OCI-LY1 (cell line): ENCODE data around the gene ZNF786.

Source experiments
- H2AFZ ChIP-seq: fragments of 200-600 bp; sonication (generic), shearing (Covaris generic); 2 replicates; pipeline ENCODE4 v1.6.0; 2014; ENCODE audit warnings: antibody characterized with exemption, mild to moderate bottlenecking, low read length
- H3F3A ChIP-seq: fragments of 200-600 bp; sonication (generic), shearing (Covaris generic); 2 replicates; pipeline ENCODE4 v1.6.0; 2014; ENCODE audit warnings: mild to moderate bottlenecking, antibody characterized with exemption, low read length, moderate library complexity; ENCODE audit not compliant: insufficient read depth
- H3K27ac ChIP-seq: fragments of 200-600 bp; sonication (generic); 2 replicates; pipeline ENCODE4 v1.5.1; 2014; ENCODE audit warnings: low read length, mixed run types, mild to moderate bottlenecking, low read depth; ENCODE audit not compliant: poor library complexity, severe bottlenecking
- H3K27me3 ChIP-seq: fragments of 200-600 bp; sonication (generic); 2 replicates; pipeline ENCODE4 v1.6.0; 2014; ENCODE audit warnings: antibody characterized with exemption, mild to moderate bottlenecking, low read length, moderate library complexity; ENCODE audit not compliant: insufficient read depth
- H3K36me3 ChIP-seq: fragments of 200-600 bp; sonication (generic); 2 replicates; pipeline ENCODE4 v1.6.1; 2014; ENCODE audit warnings: mild to moderate bottlenecking, antibody characterized with exemption, low read length, moderate library complexity, mixed read lengths; ENCODE audit not compliant: insufficient read depth
- H3K4me1 ChIP-seq: fragments of 200-600 bp; sonication (generic); 2 replicates; pipeline ENCODE4 v1.5.1; 2014; ENCODE audit warnings: mild to moderate bottlenecking, low read length, moderate library complexity; ENCODE audit not compliant: insufficient read depth, severe bottlenecking
- H3K4me2 ChIP-seq: fragments of 200-600 bp; sonication (generic), shearing (Covaris generic); 2 replicates; pipeline ENCODE4 v1.6.1; 2014; ENCODE audit warnings: low read length
- H3K4me3 ChIP-seq: fragments of 200-600 bp; sonication (generic); 2 replicates; pipeline ENCODE4 v1.5.1; 2014; ENCODE audit warnings: low read length, low read depth, mild to moderate bottlenecking, mixed read lengths; ENCODE audit not compliant: poor library complexity, severe bottlenecking
- H3K79me2 ChIP-seq: fragments of 200-600 bp; shearing (Covaris generic); 2 replicates; pipeline ENCODE4 v1.6.1; 2016; ENCODE audit warnings: mixed run types, low read length, mixed read lengths; ENCODE audit not compliant: insufficient read depth
- H3K9ac ChIP-seq: fragments of 200-600 bp; sonication (generic), shearing (Covaris generic); 2 replicates; pipeline ENCODE4 v1.6.1; 2014; ENCODE audit warnings: mild to moderate bottlenecking, low read length, mixed read lengths
- H3K9me2 ChIP-seq: fragments of 200-600 bp; sonication (generic), shearing (Covaris generic); 2 replicates; pipeline ENCODE4 v1.6.1; 2014; ENCODE audit warnings: low read depth, mild to moderate bottlenecking, low read length, mixed read lengths
- H3K9me3 ChIP-seq: fragments of 200-600 bp; shearing (Covaris generic); 2 replicates; pipeline ENCODE4 v1.6.1; 2014; ENCODE audit warnings: low read length, mixed read lengths
- H4K20me1 ChIP-seq: fragments of 200-600 bp; sonication (generic), shearing (Covaris generic); 2 replicates; pipeline ENCODE4 v1.6.0; 2016; ENCODE audit warnings: mild to moderate bottlenecking, low read length; ENCODE audit not compliant: insufficient read depth
- EZH2 ChIP-seq: fragments of 200-600 bp; sonication (generic), shearing (Covaris generic); IDR thresholded peaks from 2 replicates; pipeline ENCODE4 v1.8.0; 2017; ENCODE audit warnings: borderline replicate concordance, mixed run types, mild to moderate bottlenecking, antibody characterized with exemption, low read length, moderate library complexity, mixed read lengths
- TF ChIP-seq, protein P1 (sequence below): fragments of 200-600 bp; sonication (generic), shearing (Covaris generic); IDR thresholded peaks from 2 replicates; pipeline ENCODE4 v1.5.1; 2017; ENCODE audit warnings: mild to moderate bottlenecking, antibody characterized with exemption, low read length, moderate library complexity, mixed read lengths

The ZNF786 gene

GRCh38 chr7:149053384-149053783 lies 37.1 kb downstream of the ZNF786 start:
- TF ChIP-seq EZH2, result no peak
- TF ChIP-seq, protein P1, sequence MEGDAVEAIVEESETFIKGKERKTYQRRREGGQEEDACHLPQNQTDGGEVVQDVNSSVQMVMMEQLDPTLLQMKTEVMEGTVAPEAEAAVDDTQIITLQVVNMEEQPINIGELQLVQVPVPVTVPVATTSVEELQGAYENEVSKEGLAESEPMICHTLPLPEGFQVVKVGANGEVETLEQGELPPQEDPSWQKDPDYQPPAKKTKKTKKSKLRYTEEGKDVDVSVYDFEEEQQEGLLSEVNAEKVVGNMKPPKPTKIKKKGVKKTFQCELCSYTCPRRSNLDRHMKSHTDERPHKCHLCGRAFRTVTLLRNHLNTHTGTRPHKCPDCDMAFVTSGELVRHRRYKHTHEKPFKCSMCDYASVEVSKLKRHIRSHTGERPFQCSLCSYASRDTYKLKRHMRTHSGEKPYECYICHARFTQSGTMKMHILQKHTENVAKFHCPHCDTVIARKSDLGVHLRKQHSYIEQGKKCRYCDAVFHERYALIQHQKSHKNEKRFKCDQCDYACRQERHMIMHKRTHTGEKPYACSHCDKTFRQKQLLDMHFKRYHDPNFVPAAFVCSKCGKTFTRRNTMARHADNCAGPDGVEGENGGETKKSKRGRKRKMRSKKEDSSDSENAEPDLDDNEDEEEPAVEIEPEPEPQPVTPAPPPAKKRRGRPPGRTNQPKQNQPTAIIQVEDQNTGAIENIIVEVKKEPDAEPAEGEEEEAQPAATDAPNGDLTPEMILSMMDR, result no peak
- no peaks in the 10 kb centered on the region for H3K4me1 ChIP-seq
- H3K79me2 ChIP-seq, result no peaks in the 10 kb centered on the region
- H3K9me2 ChIP-seq, result no peaks in the 10 kb centered on the region
- H3F3A ChIP-seq, result no peaks in the 10 kb centered on the region
- H3K27me3 ChIP-seq, result no peaks in the 10 kb centered on the region; the same call in 1 of the 2 replicates
- no peak overlapping the region for H3K9ac ChIP-seq
- H3K9me3 ChIP-seq, result no peaks in the 10 kb centered on the region
- no peak overlapping the region for H2AFZ ChIP-seq
- H3K4me2 ChIP-seq, result no peak overlapping the region
- H3K4me3 ChIP-seq, result no peak overlapping the region
- no peak overlapping the region for H3K27ac ChIP-seq
- no peaks in the 10 kb centered on the region for H4K20me1 ChIP-seq
- no peaks in the 10 kb centered on the region for H3K36me3 ChIP-seq

DNA sequence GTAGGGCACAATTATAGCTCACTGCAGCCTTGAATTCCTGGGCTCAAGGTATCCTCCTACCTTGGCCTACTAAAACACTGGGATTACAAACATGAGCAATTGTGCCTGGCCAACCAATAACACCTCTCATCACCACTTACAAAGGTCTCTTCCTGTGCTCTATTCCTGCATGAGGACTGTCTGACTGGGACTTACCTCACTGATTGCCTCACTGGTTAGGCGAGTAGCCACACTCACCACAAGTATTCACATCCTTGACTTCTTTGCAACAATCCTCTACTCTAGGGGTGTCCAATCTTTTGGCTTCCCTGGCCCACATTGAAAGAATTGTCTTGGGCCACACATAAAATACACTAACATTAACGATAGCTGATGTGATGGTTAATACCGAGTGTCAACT lies 39.6 kb downstream of the ZNF786 start:
- no peak overlapping the region for H3K4me3 ChIP-seq
- TF ChIP-seq, protein P1, result no peak
- TF ChIP-seq EZH2, result no peak
- H3K9me2 ChIP-seq, result no peaks in the 10 kb centered on the region
- no peak overlapping the region for H3K9ac ChIP-seq
- H3K36me3 ChIP-seq, result no peaks in the 10 kb centered on the region
- no peak overlapping the region for H3K27ac ChIP-seq
- no peaks in the 10 kb centered on the region for H4K20me1 ChIP-seq
- H3K9me3 ChIP-seq, result no peaks in the 10 kb centered on the region
- no peak overlapping the region for H2AFZ ChIP-seq
- H3K27me3 ChIP-seq, result no peaks in the 10 kb centered on the region; the same call in 1 of the 2 replicates
- no peak overlapping the region for H3K4me2 ChIP-seq
- no peaks in the 10 kb centered on the region for H3F3A ChIP-seq
- no peaks in the 10 kb centered on the region for H3K4me1 ChIP-seq
- no peaks in the 10 kb centered on the region for H3K79me2 ChIP-seq

DNA sequence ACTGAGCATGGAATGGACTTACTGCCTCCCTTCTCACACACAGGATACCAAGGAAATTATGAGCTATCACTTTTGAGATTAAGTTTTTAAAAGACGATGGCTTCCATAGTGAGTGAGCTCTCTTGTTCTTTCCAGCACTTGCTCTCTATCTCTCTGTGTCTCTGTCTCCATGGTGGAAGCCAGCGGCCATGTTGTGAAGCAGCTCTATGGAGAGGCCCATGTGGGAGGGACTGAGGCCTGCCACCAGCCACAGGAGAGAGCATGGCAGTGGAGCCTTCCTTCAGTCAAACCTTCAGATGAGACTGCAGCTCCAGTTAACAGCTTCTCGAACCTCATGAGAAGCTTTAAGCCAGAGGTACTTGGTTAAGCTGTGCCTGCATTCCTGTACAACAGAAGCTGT lies 41.7 kb downstream of the ZNF786 start:
- H3K9me2 ChIP-seq, result no peaks in the 10 kb centered on the region
- no peak overlapping the region for H3K4me2 ChIP-seq
- H3K9ac ChIP-seq, result no peak overlapping the region
- no peaks in the 10 kb centered on the region for H3F3A ChIP-seq
- no peaks in the 10 kb centered on the region for H4K20me1 ChIP-seq
- no peak for TF ChIP-seq EZH2
- TF ChIP-seq, protein P1, result no peak
- H3K79me2 ChIP-seq, result no peaks in the 10 kb centered on the region
- no peaks in the 10 kb centered on the region; the same call in 1 of the 2 replicates for H3K9me3 ChIP-seq
- no peaks in the 10 kb centered on the region for H3K4me1 ChIP-seq
- no peak overlapping the region for H2AFZ ChIP-seq
- no peak overlapping the region for H3K27ac ChIP-seq
- H3K27me3 ChIP-seq, result peaks cover 6% of the 10 kb centered on the region; the same call in 1 of the 2 replicates
- no peak overlapping the region for H3K4me3 ChIP-seq
- H3K36me3 ChIP-seq, result no peaks in the 10 kb centered on the region
